ENCODE measurements around the gene AGT. TPM values are rescaled to one million over a fixed set of nuclear protein-coding genes. Genes with fewer than 3 reads are reported as not detected.
"Not testable (repeated sequence)": the region's sequence is repeated elsewhere in the genome, so short reads cannot be mapped to it uniquely, and the experiment has no call there.

The AGT gene
- total RNA-seq, 1 donor from 2014 or later = not detected

GRCh38 chr1:230707732-230708630, 5.9 kb downstream of the AGT start:
- no peak for DNase-seq (ENCODE audit: low spot score)

- no peak for DNase-seq (ENCODE audit: low spot score)
Measured at GRCh38 chr1:230706887-230707731, 6.8 kb downstream of the AGT start.

GRCh38 chr1:230706020-230706699, 7.8 kb downstream of the AGT start:
- no peak for DNase-seq (ENCODE audit: low spot score)

- no peak for DNase-seq (ENCODE audit: low spot score)
Measured at GRCh38 chr1:230705289-230706019, 8.5 kb downstream of the AGT start.

GRCh38 chr1:230704830-230705229, 9.1 kb downstream of the AGT start:
- DNase-seq (ENCODE audit: low spot score) = no peak

GRCh38 chr1:230703679-230704385, 10.1 kb downstream of the AGT start:
- DNase-seq (ENCODE audit: low spot score) = no peak

GRCh38 chr1:230702934-230703678, 10.8 kb downstream of the AGT start:
- no peak for DNase-seq (ENCODE audit: low spot score)

GRCh38 chr1:230701895-230702768, 11.8 kb downstream of the AGT start:
- DNase-seq (ENCODE audit: low spot score) = no peak

- no peak for DNase-seq (ENCODE audit: low spot score)
Measured at GRCh38 chr1:230701434-230701833, 12.5 kb downstream of the AGT start.

GRCh38 chr1:230700132-230700531, 13.8 kb downstream of the AGT start:
- no peak for DNase-seq (ENCODE audit: low spot score)

GRCh38 chr1:230699716-230700115, 14.2 kb downstream of the AGT start:
- DNase-seq (ENCODE audit: low spot score) = no peak

GRCh38 chr1:230698964-230699363, 15.0 kb downstream of the AGT start:
- DNase-seq (ENCODE audit: low spot score) = not testable (repeated sequence)

- no peak for DNase-seq (ENCODE audit: low spot score)
Measured at GRCh38 chr1:230698130-230698529, 15.8 kb downstream of the AGT start.

GRCh38 chr1:230696722-230697437, 17.0 kb downstream of the AGT start:
- DNase-seq (ENCODE audit: low spot score) = peak; percentile 6

GRCh38 chr1:230696218-230696617, 17.7 kb downstream of the AGT start:
- DNase-seq (ENCODE audit: low spot score) = no peak

GRCh38 chr1:230694991-230695390, 18.9 kb downstream of the AGT start:
- DNase-seq (ENCODE audit: low spot score) = no peak

GRCh38 chr1:230694464-230694863, 19.5 kb downstream of the AGT start:
- DNase-seq (ENCODE audit: low spot score) = no peak

GRCh38 chr1:230693777-230694176, 20.1 kb downstream of the AGT start:
- no peak for DNase-seq (ENCODE audit: low spot score)
